Mucosa of stomach (tissue), 1 donor: ENCODE measurements around the gene PFN3.

Source experiments
- H3K27me3 ChIP-seq: one replicate; pipeline ENCODE4 v1.7.0; 2013; ENCODE audit warnings: mild to moderate bottlenecking, low read length; ENCODE audit not compliant: control insufficient read depth, insufficient read depth
- H3K36me3 ChIP-seq: one replicate; pipeline ENCODE4 v1.7.0; 2013; ENCODE audit warnings: low read length; ENCODE audit not compliant: control insufficient read depth, insufficient read depth
- H3K4me1 ChIP-seq: one replicate; pipeline ENCODE4 v1.7.0; 2013; ENCODE audit warnings: mild to moderate bottlenecking, low read length; ENCODE audit not compliant: control insufficient read depth, insufficient read depth
- H3K4me3 ChIP-seq: one replicate; pipeline ENCODE4 v1.7.0; 2013; ENCODE audit warnings: low read length
- H3K9ac ChIP-seq: one replicate; pipeline ENCODE4 v1.7.0; 2013; ENCODE audit warnings: mild to moderate bottlenecking, low read length, moderate library complexity
- H3K9me3 ChIP-seq: one replicate; pipeline ENCODE4 v1.7.0; 2013; ENCODE audit warnings: mild to moderate bottlenecking, low read length, moderate library complexity; ENCODE audit not compliant: control insufficient read depth
- donor health status: Pancreatic carcinoma.

The PFN3 gene

GRCh38 chr5:177393206-177393765 is 7.2 kb downstream of the PFN3 start:
- Histone ChIP-seq H3K4me1 (peaks cover 7% of the 10 kb centered on the region), H3K9ac (no peak overlapping the region), H3K4me3 (no peak overlapping the region), H3K27me3 (peaks cover 3% of the 10 kb centered on the region), H3K36me3 (no peaks in the 10 kb centered on the region), H3K9me3 (no peaks in the 10 kb centered on the region)

GRCh38 chr5:177392765-177393164 is 7.7 kb downstream of the PFN3 start:
- no peaks in the 10 kb centered on the region for H3K36me3 ChIP-seq
- no peak overlapping the region for H3K9ac ChIP-seq
- peaks cover 7% of the 10 kb centered on the region for H3K4me1 ChIP-seq
- no peaks in the 10 kb centered on the region for H3K9me3 ChIP-seq
- H3K27me3 ChIP-seq = peaks cover 3% of the 10 kb centered on the region
- no peak overlapping the region for H3K4me3 ChIP-seq

DNA sequence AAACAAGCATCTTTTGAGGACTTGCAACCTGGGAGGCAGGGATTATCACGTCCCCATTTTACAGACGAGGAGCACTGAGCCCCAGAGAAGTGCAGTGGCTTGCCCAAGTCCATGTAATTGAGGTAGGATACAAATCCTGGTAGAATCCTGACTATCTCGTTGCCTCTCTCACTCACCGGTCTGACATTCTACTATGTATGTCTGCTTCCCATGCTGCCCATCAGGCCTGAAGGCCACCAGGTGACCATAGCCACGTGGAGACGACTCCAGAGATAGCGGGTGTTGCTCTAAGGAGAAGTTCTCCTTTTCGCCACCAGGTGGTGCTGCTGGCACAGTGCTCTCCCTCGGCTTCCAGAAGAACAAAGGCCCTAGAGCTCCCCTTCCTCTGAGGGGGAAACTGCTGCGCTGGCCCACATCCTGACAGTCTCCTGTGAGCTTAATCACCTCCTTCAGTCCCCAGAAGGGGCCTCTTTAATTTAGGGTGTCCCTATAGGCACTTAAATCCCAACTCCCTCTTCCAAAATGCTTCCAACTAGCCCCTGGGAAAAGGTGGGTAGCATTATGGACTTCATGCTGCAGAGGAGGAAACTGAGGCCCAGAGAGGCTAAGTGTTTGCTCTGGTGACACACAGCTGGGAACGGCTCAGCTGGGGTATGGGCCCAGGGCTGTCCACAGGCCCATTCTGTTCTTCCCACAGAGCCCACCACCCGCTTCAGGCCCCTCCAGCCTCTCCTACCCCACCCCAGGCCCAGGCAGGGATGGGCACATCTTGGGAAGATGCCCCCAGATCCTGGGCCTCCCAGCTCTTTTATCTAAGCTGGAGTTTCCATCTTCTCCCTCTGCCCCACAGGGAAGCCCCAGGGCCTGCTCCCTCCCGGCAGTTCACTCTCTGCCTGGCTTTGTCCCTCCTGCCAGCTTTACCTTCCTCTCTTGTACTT is 9.8 kb downstream of the PFN3 start:
- Histone ChIP-seq H3K4me3 (no peak overlapping the region), H3K4me1 (peaks cover 7% of the 10 kb centered on the region), H3K27me3 (no peaks in the 10 kb centered on the region), H3K9me3 (no peaks in the 10 kb centered on the region), H3K36me3 (no peaks in the 10 kb centered on the region), H3K9ac (no peak overlapping the region)

- no peak overlapping the region for H3K4me3 ChIP-seq
- no peaks in the 10 kb centered on the region for H3K27me3 ChIP-seq
- H3K9me3 ChIP-seq = no peaks in the 10 kb centered on the region
- H3K36me3 ChIP-seq = no peaks in the 10 kb centered on the region
- no peak overlapping the region for H3K9ac ChIP-seq
- H3K4me1 ChIP-seq = peaks cover 7% of the 10 kb centered on the region
Observed at GRCh38 chr5:177389241-177390169, 11.0 kb downstream of the PFN3 start.

DNA sequence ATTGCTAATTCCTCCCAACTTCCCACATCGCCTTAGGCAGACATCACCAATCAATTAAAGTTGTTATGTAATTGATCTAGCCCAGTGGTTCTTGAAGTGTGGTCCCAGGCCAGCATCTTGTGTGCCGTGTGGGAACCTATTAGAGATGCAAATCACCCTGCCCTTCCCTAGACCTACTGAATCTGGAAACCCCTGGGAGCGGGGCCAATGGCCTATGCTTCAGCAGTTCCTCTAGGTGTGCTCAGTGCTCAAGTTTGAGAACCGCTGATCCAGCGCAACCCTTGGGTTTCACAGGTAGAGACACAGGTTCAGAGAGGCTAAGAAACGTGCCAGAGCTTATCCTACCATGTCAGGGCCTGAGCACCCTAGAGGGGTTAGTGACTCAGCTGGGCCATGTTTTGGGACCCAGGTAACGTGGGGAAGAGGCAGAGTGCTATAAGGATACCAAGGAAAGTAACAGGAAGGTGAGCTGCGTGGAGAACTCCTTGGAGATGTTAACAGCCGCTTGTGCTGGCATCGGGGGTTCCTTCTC is 11.9 kb downstream of the PFN3 start:
- Histone ChIP-seq H3K9ac (no peak overlapping the region), H3K4me3 (no peak overlapping the region), H3K9me3 (no peaks in the 10 kb centered on the region), H3K4me1 (peaks cover 7% of the 10 kb centered on the region), H3K36me3 (no peaks in the 10 kb centered on the region), H3K27me3 (no peaks in the 10 kb centered on the region)

DNA sequence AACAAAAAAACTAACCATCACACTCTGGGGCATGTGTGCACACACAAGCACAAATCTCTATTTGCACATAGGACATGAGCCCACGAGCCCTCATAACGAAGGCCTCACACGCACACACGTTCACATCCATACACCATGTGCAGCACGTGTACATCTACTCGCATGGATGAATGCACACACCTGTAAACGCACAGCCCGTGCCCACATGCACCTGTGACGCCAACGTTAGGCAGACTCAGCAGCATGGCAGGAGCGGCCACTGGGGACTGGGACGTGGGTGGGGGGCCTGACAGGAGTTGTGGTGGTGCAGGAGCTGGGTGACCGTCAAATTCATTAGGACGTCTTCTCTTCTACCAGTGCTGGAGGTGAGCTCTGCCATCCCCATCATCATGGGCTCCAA is 13.1 kb downstream of the PFN3 start:
- Histone ChIP-seq H3K27me3 (no peaks in the 10 kb centered on the region), H3K9ac (no peak overlapping the region), H3K4me3 (no peak overlapping the region), H3K36me3 (no peaks in the 10 kb centered on the region), H3K4me1 (peaks cover 7% of the 10 kb centered on the region), H3K9me3 (no peaks in the 10 kb centered on the region)

GRCh38 chr5:177386542-177386941 is 13.9 kb downstream of the PFN3 start:
- H3K9ac ChIP-seq = no peak overlapping the region

GRCh38 chr5:177385720-177386119 is 14.7 kb downstream of the PFN3 start:
- Histone ChIP-seq H3K27me3 (no peaks in the 10 kb centered on the region), H3K9me3 (no peaks in the 10 kb centered on the region), H3K9ac (no peak overlapping the region), H3K36me3 (no peaks in the 10 kb centered on the region), H3K4me3 (no peak overlapping the region), H3K4me1 (peaks cover 5% of the 10 kb centered on the region)

More at GRCh38 chr5:177386542-177386941, 13.9 kb downstream of the PFN3 start:
- H3K4me1 ChIP-seq = peaks cover 7% of the 10 kb centered on the region
- H3K36me3 ChIP-seq = no peaks in the 10 kb centered on the region
- no peaks in the 10 kb centered on the region for H3K27me3 ChIP-seq
- no peaks in the 10 kb centered on the region for H3K9me3 ChIP-seq
- no peak overlapping the region for H3K4me3 ChIP-seq

DNA sequence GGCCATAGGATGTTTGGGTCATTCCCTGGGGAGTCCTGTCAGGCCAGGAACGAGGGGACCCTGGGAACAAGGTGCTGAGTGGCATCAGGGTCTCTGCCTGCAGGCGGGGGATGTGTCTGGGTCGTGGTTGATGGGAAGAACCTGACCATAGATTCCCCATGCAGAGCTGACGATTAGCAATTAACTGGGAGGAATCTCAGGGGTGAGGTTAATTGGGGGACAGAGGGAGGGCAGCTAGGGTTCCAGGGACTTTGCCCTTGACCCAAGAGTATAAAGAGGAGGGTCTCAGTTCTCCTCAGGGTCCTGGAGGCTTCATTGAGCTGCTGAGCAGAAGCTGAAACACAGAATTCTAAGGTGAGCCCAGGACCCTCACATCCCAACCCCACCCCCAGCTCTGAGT is 16.3 kb downstream of the PFN3 start, which contains the start of gene SLC34A1:
SLC34A1 (plus strand) TSS at position 301 of the 400 bp plus-strand sequence. CDS start 1,308 bp downstream, outside the sequence.
- H3K9me3 ChIP-seq = no peaks in the 10 kb centered on the region
- no peak within 1 kb of the TSS for H3K9ac ChIP-seq
- no peaks in the 10 kb centered on the region for H3K27me3 ChIP-seq

DNA sequence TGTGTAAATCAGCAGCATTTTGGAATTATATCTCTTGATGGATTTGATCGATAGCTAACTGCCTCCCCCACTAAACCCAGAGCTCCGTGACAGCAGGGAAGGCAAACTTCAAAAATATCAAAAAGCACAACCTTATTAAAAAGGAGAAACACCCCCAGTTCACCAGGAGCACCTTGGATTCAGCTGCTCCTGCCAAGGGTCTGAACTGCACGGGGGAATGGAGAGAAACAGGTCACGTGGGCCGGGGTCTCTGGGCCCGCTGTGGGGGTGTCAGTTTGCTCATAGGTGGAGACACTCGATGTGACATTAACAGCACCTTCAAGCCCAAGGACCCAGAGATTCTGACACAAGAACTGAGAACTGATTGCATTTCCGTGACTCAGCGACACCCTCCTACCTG is 17.3 kb downstream of the PFN3 start:
- no peaks in the 10 kb centered on the region for H3K27me3 ChIP-seq
- peaks cover 4% of the 10 kb centered on the region for H3K4me1 ChIP-seq
- no peak overlapping the region for H3K4me3 ChIP-seq
- H3K36me3 ChIP-seq = no peaks in the 10 kb centered on the region
- no peak overlapping the region for H3K9ac ChIP-seq
- H3K9me3 ChIP-seq = no peaks in the 10 kb centered on the region

More for the DNA sequence above, 16.3 kb downstream of the PFN3 start, which contains the start of gene SLC34A1:
- no peaks in the 10 kb centered on the region for H3K36me3 ChIP-seq
- peaks cover 2% of the 10 kb centered on the region for H3K4me1 ChIP-seq
- H3K4me3 ChIP-seq = no peak within 1 kb of the TSS

DNA sequence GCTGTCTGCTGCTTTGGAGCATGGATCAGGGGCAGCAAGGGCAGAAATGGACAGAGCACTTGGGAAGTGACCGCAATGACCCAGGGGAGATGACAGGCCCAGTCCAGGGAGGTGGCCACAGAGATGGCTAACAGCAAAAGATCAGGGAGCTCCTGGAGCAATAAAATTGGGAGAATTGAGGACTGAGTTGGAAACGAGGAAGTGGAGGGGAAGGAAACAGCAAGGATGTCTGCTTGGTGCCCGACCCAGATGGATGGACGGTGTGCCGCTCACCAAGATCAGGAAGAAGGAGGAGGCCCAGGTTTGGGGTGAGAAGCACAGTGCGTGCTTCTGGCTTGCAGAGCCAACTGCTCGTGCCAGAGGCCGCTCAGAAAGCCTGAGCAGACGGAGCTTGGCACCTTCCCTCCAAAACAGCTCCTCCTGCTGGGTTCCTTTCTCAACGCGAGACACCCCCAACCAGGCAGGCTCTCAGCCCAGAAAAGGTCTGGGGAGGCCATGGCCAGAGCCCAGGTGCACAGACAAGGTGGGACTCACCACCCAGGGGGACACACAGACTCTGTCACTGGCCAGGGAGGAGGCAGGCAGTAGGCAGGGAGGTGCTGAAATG is 17.9 kb downstream of the PFN3 start:
- no peak overlapping the region for H3K4me3 ChIP-seq
- peaks cover 4% of the 10 kb centered on the region for H3K4me1 ChIP-seq
- H3K9ac ChIP-seq = no peak overlapping the region
- H3K27me3 ChIP-seq = no peaks in the 10 kb centered on the region
- no peaks in the 10 kb centered on the region for H3K9me3 ChIP-seq
- H3K36me3 ChIP-seq = no peaks in the 10 kb centered on the region
